ENCODE measurements around the gene LRRC4. TPM values are rescaled to one million over a fixed set of nuclear protein-coding genes. Genes with fewer than 3 reads are reported as not detected.

The LRRC4 gene
- polyA plus RNA-seq, 1 donor: 2.1 TPM

- Histone ChIP-seq H3K4me1 (ENCODE audit: control insufficient read depth, insufficient read depth, low read length) (no peaks in the 10 kb centered on the region), H3K4me3 (ENCODE audit: low read length) (no peak overlapping the region), H3K9me3 (ENCODE audit: control insufficient read depth, low read depth, low read length) (no peaks in the 10 kb centered on the region), H3K27me3 (ENCODE audit: control insufficient read depth, insufficient read depth, low read length) (no peaks in the 10 kb centered on the region), H3K27ac (ENCODE audit: low read length) (no peak overlapping the region), H3K36me3 (ENCODE audit: control insufficient read depth, insufficient read depth, low read length) (peaks cover 15% of the 10 kb centered on the region)
- no peak for DNase-seq
- no CpG with 5 or more reads among the region's 2 CpGs for WGBS (ENCODE audit: insufficient coverage, low lambda C conversion rate)
Measured at GRCh38 chr7:128021366-128021765, 9.9 kb downstream of the LRRC4 start.

- H3K4me3 ChIP-seq (ENCODE audit: low read length): no peak overlapping the region
- no peaks in the 10 kb centered on the region for H3K27me3 ChIP-seq (ENCODE audit: control insufficient read depth, insufficient read depth, low read length)
- no peaks in the 10 kb centered on the region for H3K9me3 ChIP-seq (ENCODE audit: control insufficient read depth, low read depth, low read length)
- no peaks in the 10 kb centered on the region for H3K4me1 ChIP-seq (ENCODE audit: control insufficient read depth, insufficient read depth, low read length)
- H3K36me3 ChIP-seq (ENCODE audit: control insufficient read depth, insufficient read depth, low read length): peaks cover 15% of the 10 kb centered on the region
- no peak for DNase-seq
- H3K27ac ChIP-seq (ENCODE audit: low read length): no peak overlapping the region
- no CpG with 5 or more reads among the region's 6 CpGs for WGBS (ENCODE audit: insufficient coverage, low lambda C conversion rate)
Measured at GRCh38 chr7:128020159-128020558, 11.1 kb downstream of the LRRC4 start.

GRCh38 chr7:128019288-128019687, 11.9 kb downstream of the LRRC4 start:
- WGBS (ENCODE audit: insufficient coverage, low lambda C conversion rate): no CpG with 5 or more reads among the region's 3 CpGs
- Histone ChIP-seq H3K4me3 (ENCODE audit: low read length) (no peak overlapping the region), H3K27me3 (ENCODE audit: control insufficient read depth, insufficient read depth, low read length) (no peaks in the 10 kb centered on the region), H3K4me1 (ENCODE audit: control insufficient read depth, insufficient read depth, low read length) (no peaks in the 10 kb centered on the region), H3K36me3 (ENCODE audit: control insufficient read depth, insufficient read depth, low read length) (peaks cover 16% of the 10 kb centered on the region), H3K27ac (ENCODE audit: low read length) (no peak overlapping the region), H3K9me3 (ENCODE audit: control insufficient read depth, low read depth, low read length) (no peaks in the 10 kb centered on the region)
- DNase-seq: no peak

- H3K4me1 ChIP-seq (ENCODE audit: control insufficient read depth, insufficient read depth, low read length): no peaks in the 10 kb centered on the region
- peaks cover 19% of the 10 kb centered on the region for H3K36me3 ChIP-seq (ENCODE audit: control insufficient read depth, insufficient read depth, low read length)
- no peak overlapping the region for H3K4me3 ChIP-seq (ENCODE audit: low read length)
- no peak overlapping the region for H3K27ac ChIP-seq (ENCODE audit: low read length)
- H3K27me3 ChIP-seq (ENCODE audit: control insufficient read depth, insufficient read depth, low read length): no peaks in the 10 kb centered on the region
- DNase-seq: no peak
- no CpG with 5 or more reads among the region's 8 CpGs for WGBS (ENCODE audit: insufficient coverage, low lambda C conversion rate)
- no peaks in the 10 kb centered on the region for H3K9me3 ChIP-seq (ENCODE audit: control insufficient read depth, low read depth, low read length)
Measured at GRCh38 chr7:128017862-128018845, 13.1 kb downstream of the LRRC4 start.

GRCh38 chr7:128017460-128017859, 13.8 kb downstream of the LRRC4 start:
- WGBS (ENCODE audit: insufficient coverage, low lambda C conversion rate): no CpG with 5 or more reads among the region's 6 CpGs
- H3K9me3 ChIP-seq (ENCODE audit: control insufficient read depth, low read depth, low read length): no peaks in the 10 kb centered on the region
- peaks cover 23% of the 10 kb centered on the region for H3K36me3 ChIP-seq (ENCODE audit: control insufficient read depth, insufficient read depth, low read length)
- H3K4me1 ChIP-seq (ENCODE audit: control insufficient read depth, insufficient read depth, low read length): no peaks in the 10 kb centered on the region
- H3K27ac ChIP-seq (ENCODE audit: low read length): no peak overlapping the region
- DNase-seq: no peak
- no peaks in the 10 kb centered on the region for H3K27me3 ChIP-seq (ENCODE audit: control insufficient read depth, insufficient read depth, low read length)
- H3K4me3 ChIP-seq (ENCODE audit: low read length): no peak overlapping the region

- DNase-seq: no peak
- H3K9me3 ChIP-seq (ENCODE audit: control insufficient read depth, low read depth, low read length): no peaks in the 10 kb centered on the region
- H3K27me3 ChIP-seq (ENCODE audit: control insufficient read depth, insufficient read depth, low read length): no peaks in the 10 kb centered on the region
- peaks cover 18% of the 10 kb centered on the region for H3K36me3 ChIP-seq (ENCODE audit: control insufficient read depth, insufficient read depth, low read length)
- no peak overlapping the region for H3K27ac ChIP-seq (ENCODE audit: low read length)
- peaks cover 11% of the 10 kb centered on the region for H3K4me1 ChIP-seq (ENCODE audit: control insufficient read depth, insufficient read depth, low read length)
- no peak overlapping the region for H3K4me3 ChIP-seq (ENCODE audit: low read length)
- no CpG with 5 or more reads among the region's 4 CpGs for WGBS (ENCODE audit: insufficient coverage, low lambda C conversion rate)
Measured at GRCh38 chr7:128014811-128015210, 16.4 kb downstream of the LRRC4 start.

GRCh38 chr7:128011131-128011661, 20.0 kb downstream of the LRRC4 start:
- Histone ChIP-seq H3K9me3 (ENCODE audit: control insufficient read depth, low read depth, low read length) (no peaks in the 10 kb centered on the region), H3K27ac (ENCODE audit: low read length) (peak overlapping the region; percentile 61), H3K27me3 (ENCODE audit: control insufficient read depth, insufficient read depth, low read length) (no peaks in the 10 kb centered on the region)

GRCh38 chr7:128010391-128011127, 20.7 kb downstream of the LRRC4 start:
- peaks cover 8% of the 10 kb centered on the region for H3K36me3 ChIP-seq (ENCODE audit: control insufficient read depth, insufficient read depth, low read length)
- no CpG with 5 or more reads among the region's 7 CpGs for WGBS (ENCODE audit: insufficient coverage, low lambda C conversion rate)
- H3K4me1 ChIP-seq (ENCODE audit: control insufficient read depth, insufficient read depth, low read length): peaks cover 20% of the 10 kb centered on the region
- H3K9me3 ChIP-seq (ENCODE audit: control insufficient read depth, low read depth, low read length): no peaks in the 10 kb centered on the region
- H3K4me3 ChIP-seq (ENCODE audit: low read length): no peak overlapping the region
- no peaks in the 10 kb centered on the region for H3K27me3 ChIP-seq (ENCODE audit: control insufficient read depth, insufficient read depth, low read length)
- H3K27ac ChIP-seq (ENCODE audit: low read length): peak overlapping the region; percentile 61
- no peak for DNase-seq

More at GRCh38 chr7:128011131-128011661, 20.0 kb downstream of the LRRC4 start:
- H3K4me1 ChIP-seq (ENCODE audit: control insufficient read depth, insufficient read depth, low read length): peaks cover 14% of the 10 kb centered on the region
- WGBS (ENCODE audit: insufficient coverage, low lambda C conversion rate): no CpG with 5 or more reads among the region's 2 CpGs
- no peak overlapping the region for H3K4me3 ChIP-seq (ENCODE audit: low read length)
- H3K36me3 ChIP-seq (ENCODE audit: control insufficient read depth, insufficient read depth, low read length): peaks cover 8% of the 10 kb centered on the region
- peak; percentile 76 to 87 for DNase-seq

GRCh38 chr7:128008744-128009143, 22.5 kb downstream of the LRRC4 start:
- peaks cover 4% of the 10 kb centered on the region for H3K36me3 ChIP-seq (ENCODE audit: control insufficient read depth, insufficient read depth, low read length)
- no peaks in the 10 kb centered on the region for H3K27me3 ChIP-seq (ENCODE audit: control insufficient read depth, insufficient read depth, low read length)
- H3K9me3 ChIP-seq (ENCODE audit: control insufficient read depth, low read depth, low read length): no peaks in the 10 kb centered on the region
- no CpG with 5 or more reads among the region's 2 CpGs for WGBS (ENCODE audit: insufficient coverage, low lambda C conversion rate)
- no peak overlapping the region for H3K4me3 ChIP-seq (ENCODE audit: low read length)
- no peak for DNase-seq
- no peak overlapping the region for H3K27ac ChIP-seq (ENCODE audit: low read length)
- H3K4me1 ChIP-seq (ENCODE audit: control insufficient read depth, insufficient read depth, low read length): peaks cover 35% of the 10 kb centered on the region

- Histone ChIP-seq H3K4me3 (ENCODE audit: low read length) (no peak overlapping the region), H3K27ac (ENCODE audit: low read length) (no peak overlapping the region), H3K27me3 (ENCODE audit: control insufficient read depth, insufficient read depth, low read length) (no peaks in the 10 kb centered on the region), H3K36me3 (ENCODE audit: control insufficient read depth, insufficient read depth, low read length) (peaks cover 4% of the 10 kb centered on the region), H3K9me3 (ENCODE audit: control insufficient read depth, low read depth, low read length) (no peaks in the 10 kb centered on the region), H3K4me1 (ENCODE audit: control insufficient read depth, insufficient read depth, low read length) (peaks cover 35% of the 10 kb centered on the region)
- DNase-seq: no peak
- no CpG with 5 or more reads among the region's 5 CpGs for WGBS (ENCODE audit: insufficient coverage, low lambda C conversion rate)
Measured at GRCh38 chr7:128008141-128008540, 23.1 kb downstream of the LRRC4 start.
